ENCODE results near the gene RPRD1B.

The RPRD1B gene

DNA sequence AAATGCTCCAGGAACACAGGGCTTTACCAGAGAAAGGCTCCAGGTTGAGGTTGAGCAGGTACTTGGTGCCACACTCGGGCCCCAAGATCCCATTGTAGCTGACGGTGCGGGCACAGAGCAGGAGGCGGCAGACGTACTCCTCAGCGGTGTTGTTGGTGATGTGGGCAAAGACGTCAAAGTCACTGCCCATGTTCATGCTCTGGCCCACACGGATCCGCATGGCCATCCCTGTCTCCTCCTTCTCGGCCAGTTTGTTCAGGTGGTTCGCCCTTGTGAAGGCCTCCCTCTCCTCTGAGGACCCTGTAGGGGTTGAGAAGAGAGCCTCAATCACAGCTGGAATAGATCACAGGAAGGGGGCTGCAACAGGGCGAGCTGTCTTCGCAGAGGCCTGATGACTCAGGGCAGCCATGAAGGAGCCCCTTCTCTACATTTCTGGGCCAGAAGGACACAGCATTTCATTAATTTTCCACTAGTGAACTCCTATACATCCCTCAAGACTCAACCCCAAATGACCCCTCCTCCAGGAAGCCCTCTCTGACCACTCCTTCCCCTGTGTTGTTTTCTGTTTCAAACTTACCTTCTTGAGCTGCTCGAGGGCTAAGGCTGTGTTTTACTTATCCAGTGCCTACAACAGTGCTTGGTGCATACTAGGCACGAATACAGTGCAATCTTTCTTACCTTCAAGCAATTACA is 104.7 kb downstream of the RPRD1B start:
- DNase-seq, result no peak

DNA sequence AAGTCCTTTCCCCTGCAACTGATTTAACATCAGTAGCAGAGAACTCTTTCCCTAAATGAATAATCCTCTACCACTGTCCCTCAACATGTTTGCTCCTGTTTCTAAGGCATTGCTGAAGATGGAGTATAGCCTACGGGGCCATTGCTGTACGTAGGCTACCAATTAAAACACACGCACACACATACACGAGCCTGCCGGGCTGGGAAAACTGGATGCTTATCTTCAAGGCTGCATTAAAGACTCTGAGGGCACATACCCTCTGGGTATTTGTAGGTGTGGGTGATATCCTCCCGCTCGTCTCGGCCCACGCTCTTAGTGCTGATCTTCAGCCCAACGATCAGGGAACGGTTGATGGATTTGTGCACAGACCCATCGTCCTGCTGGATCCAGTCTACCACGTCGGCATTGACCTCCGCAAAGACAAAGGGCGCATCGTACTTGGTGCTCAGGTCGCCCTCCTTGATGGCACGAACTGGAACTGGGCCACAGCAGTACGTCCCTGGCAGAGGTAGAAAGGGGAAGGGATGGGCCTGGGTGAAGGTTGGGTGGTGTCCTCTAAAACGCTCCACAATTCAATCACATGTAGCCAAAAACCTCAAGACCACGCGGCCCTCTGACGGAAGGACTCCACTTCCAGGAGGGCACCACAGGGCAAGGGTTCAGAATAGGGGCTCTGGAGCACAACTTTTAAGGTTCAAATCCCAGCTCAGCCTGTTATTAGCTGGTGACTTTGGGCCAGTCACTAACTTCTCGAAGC is 105.8 kb downstream of the RPRD1B start:
- DNase-seq, result no peak

DNA sequence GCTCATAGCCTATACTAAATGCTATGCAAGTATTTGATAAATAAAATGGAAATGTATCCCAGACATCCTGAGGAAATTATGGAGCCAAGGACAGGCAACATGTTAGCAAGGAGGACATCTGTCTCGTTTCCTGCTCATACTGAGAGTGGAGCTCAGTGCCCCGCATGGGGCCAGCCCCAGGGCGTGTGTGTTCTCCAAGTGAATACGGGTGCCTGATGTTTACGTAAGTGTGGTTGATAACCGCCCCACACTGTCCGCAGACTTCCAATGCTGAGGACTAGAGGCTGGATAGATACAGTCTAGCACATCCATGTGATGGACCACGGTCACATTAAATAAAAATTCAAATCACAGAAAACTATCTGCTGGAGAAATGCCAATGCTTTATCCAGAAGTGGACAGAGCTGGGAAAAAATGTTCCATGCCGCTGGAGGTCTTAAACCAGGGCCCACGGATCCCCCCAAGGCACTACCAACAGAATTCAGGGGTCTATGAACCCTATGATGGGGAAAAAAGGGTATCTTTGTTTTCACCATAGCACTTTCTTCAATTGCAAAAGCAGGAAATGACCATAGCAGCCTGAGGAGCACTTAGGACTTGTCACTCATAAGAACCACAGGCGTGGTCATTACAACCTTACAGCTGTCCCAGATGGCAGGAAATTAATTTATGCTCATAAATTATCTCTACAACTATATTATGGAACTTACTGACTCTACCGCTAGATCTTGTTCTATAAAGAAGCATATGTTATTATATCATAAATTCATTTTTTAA is 106.6 kb downstream of the RPRD1B start:
- DNase-seq, result no peak

DNA sequence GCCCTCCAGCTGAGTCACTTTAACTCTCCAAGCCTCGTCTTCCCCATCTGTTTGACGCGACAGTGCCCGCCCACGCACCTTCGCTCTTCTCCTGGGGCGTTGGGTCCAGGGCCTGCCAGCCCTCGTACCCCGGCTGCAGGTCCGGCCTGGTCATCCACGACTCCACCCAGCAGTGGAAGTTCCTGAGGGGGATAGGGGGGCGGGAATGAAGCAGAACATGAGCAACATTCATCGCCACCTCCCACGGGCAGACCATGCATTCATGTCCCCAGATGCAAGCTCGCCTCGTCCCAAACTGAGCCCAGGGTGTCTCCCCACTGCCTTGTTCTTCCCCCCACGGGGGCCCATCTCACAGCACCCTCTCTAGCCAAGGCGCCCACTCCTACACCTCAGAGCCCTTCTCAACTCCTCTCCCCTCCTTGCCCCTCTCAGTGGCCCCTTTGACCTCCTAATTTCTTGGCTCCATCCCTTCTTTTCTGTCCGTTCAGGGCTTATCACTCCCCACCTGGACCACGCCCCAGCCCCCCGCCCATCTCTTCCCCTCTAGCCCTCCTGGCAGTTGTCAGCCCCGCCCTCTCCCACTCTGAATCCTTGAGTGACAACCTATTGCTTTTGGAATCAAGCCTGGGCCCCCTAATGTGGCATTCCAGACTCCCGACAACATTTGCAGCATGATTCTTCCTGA is 107.8 kb downstream of the RPRD1B start:
- no peak for DNase-seq
